ENCODE results near the gene PSAT1. TPM values are rescaled to one million over a fixed set of nuclear protein-coding genes. Genes with fewer than 3 reads are reported as not detected.

The PSAT1 gene
- total and polyA plus RNA-seq, 2 of the 4 experiments (the other 2 are of a cell fraction): 77.2 to 88.4 TPM

- H2BK120ac ChIP-seq (ENCODE audit: low read depth, low read length): no peak overlapping the region
- no TSS peak for BruUV-seq (replicated peaks)
- no peak overlapping the region for H4K91ac ChIP-seq (ENCODE audit: insufficient read depth, low read depth, low read length)
- no peaks in the 10 kb centered on the region for H3K9me1 ChIP-seq (ENCODE audit: insufficient read depth, low read length)
- no peaks in the 10 kb centered on the region for H3K79me1 ChIP-seq (ENCODE audit: low read depth in 1 of 2, low read length in 2 of 2)
- no peak overlapping the region for H3K23ac ChIP-seq (ENCODE audit: low read depth, low read length)
- H3K18ac ChIP-seq (ENCODE audit: low read depth, low read length): no peak overlapping the region
- no peak overlapping the region for H4K8ac ChIP-seq (ENCODE audit: low read depth in 2 of 2, low read length in 2 of 2)
- peaks cover 2% of the 10 kb centered on the region; the same call in 1 of the 2 replicates for H3K27me3 ChIP-seq (ENCODE audit: control insufficient read depth, insufficient read depth, low read length)
- H2AK9ac ChIP-seq (replicated peaks; ENCODE audit: low read depth, low read length, poor library complexity): no peak overlapping the region
- H3K4me2 ChIP-seq (ENCODE audit: low read depth, low read length): no peak overlapping the region
- ChIA-PET POLR2A (ENCODE audit: unreplicated experiment) (no interaction called here), CTCF (no interaction called here)
- H3K9ac ChIP-seq (ENCODE audit: low read depth, low read length): no peak overlapping the region
- no peaks in the 10 kb centered on the region for H3K4me1 ChIP-seq (ENCODE audit: control insufficient read depth, insufficient read depth, low read length)
- no peak overlapping the region for H2BK5ac ChIP-seq (ENCODE audit: low read depth, low read length, poor library complexity, severe bottlenecking)
- intact Hi-C loops (cut with micrococcal nuclease): loop anchor here (10.0 kb wide), 1 partner anchor 1212 kb away; the partner anchor contains the start of gene TLE4
- no peak overlapping the region for H3K14ac ChIP-seq (replicated peaks; ENCODE audit: low read depth, low read length)
- dilution Hi-C loops (cut with HindIII; ENCODE audit: low sequenced_read_pairs, unreplicated experiment): no loop called here
- DNase-seq: peak; percentile 46
- H4K5ac ChIP-seq (ENCODE audit: low read depth, low read length): no peak overlapping the region
- no peaks in the 10 kb centered on the region for H3K36me3 ChIP-seq (ENCODE audit: control insufficient read depth, insufficient read depth, low read length)
- TF ChIP-seq FOS (IDR thresholded peaks at IDR 0.05; ENCODE audit: low read depth, low read length) (no peak), MAZ (IDR thresholded peaks at IDR 0.05; ENCODE audit: borderline replicate concordance, low read depth, low read length) (no peak), NFE2L2 (IDR thresholded peaks at IDR 0.05; ENCODE audit: low read depth, low read length) (no peak), RFX5 (IDR thresholded peaks at IDR 0.05; ENCODE audit: low read depth, low read length) (no peak), BHLHE40 (IDR thresholded peaks at IDR 0.05; ENCODE audit: low read depth, low read length) (no peak), USF2 (IDR thresholded peaks at IDR 0.05; ENCODE audit: low read depth, low read length) (no peak), ELK1 (IDR thresholded peaks at IDR 0.05; ENCODE audit: borderline replicate concordance, low read depth, low read length) (no peak), POLR2A (IDR thresholded peaks at IDR 0.05; ENCODE audit: low read depth, low read length) (no peak), RAD21 (IDR thresholded peaks at IDR 0.05; ENCODE audit: low read length) (no peak), RCOR1 (IDR thresholded peaks at IDR 0.05; ENCODE audit: insufficient replicate concordance, low read length) (no peak), MXI1 (IDR thresholded peaks at IDR 0.05; ENCODE audit: borderline replicate concordance, low read depth, low read length) (no peak), CEBPB (IDR thresholded peaks at IDR 0.05; ENCODE audit: low read depth, low read length) (no peak), MAFK (IDR thresholded peaks at IDR 0.05; ENCODE audit: low read depth, low read length) (no peak), CHD1 (IDR thresholded peaks at IDR 0.05; ENCODE audit: low read depth, low read length) (no peak), CTCF (conservative IDR thresholded peaks at IDR 0.05; ENCODE audit: low read depth, low read length) (no peak), SMC3 (IDR thresholded peaks at IDR 0.05; ENCODE audit: low read depth, low read length) (no peak)
- no peak overlapping the region for H2BK15ac ChIP-seq (ENCODE audit: low read depth, low read length)
- no peak overlapping the region for H2BK20ac ChIP-seq (ENCODE audit: low read depth, low read length)
- ATAC-seq (ENCODE audit: low read depth): peak; percentile 59; the same call in 1 of the 2 replicates
- no peaks in the 10 kb centered on the region for H4K20me1 ChIP-seq (ENCODE audit: insufficient read depth, low read length)
- no peak overlapping the region for H3K27ac ChIP-seq (ENCODE audit: insufficient read depth, low read length)
- WGBS, 2 experiments (ENCODE audit: extremely low coverage in 2 of 2, insufficient read length in 1 of 2): 14% methylated on average over 1 of the region's 3 CpGs; no CpG with 5 or more reads in 1 of the 2 experiments
- no peak overlapping the region for H3K4ac ChIP-seq (ENCODE audit: low read depth, low read length)
- H3K9me3 ChIP-seq (ENCODE audit: control insufficient read depth, insufficient read depth, low read length): no peaks in the 10 kb centered on the region
- H3K56ac ChIP-seq (ENCODE audit: extremely low read depth, insufficient read depth, low read length): no peak overlapping the region
- H2AK5ac ChIP-seq (ENCODE audit: low read depth, low read length): no peak overlapping the region
- in situ Hi-C loops (cut with MboI; ENCODE audit: low sequenced_read_pairs): no loop called here
- peak overlapping the region; percentile 44 for H2AFZ ChIP-seq (replicated peaks; ENCODE audit: low read length, poor library complexity)
- no peak overlapping the region for H3K4me3 ChIP-seq (ENCODE audit: insufficient read depth, low read depth, low read length)
These were observed 66.3 kb downstream of the PSAT1 start for GRCh38 chr9:78363221-78363620.

Data from IMR-90 (cell line).